Measurements from ENCODE around the gene INTS11.

Gene INTS11

GRCh38 chr1:1312450-1313314 lies 11.8 kb downstream of the INTS11 start:
- no peaks in the 10 kb centered on the region; the same call in 1 of the 2 replicates for H3K36me3 ChIP-seq (ENCODE audit: insufficient read depth)
- H3K4me3 ChIP-seq (IDR thresholded peaks at IDR 0.05; ENCODE audit: insufficient read depth, low read depth, low read length) = no peak overlapping the region
- no peaks in the 10 kb centered on the region for H3K27me3 ChIP-seq (ENCODE audit: insufficient read depth, low read depth)
- no peak overlapping the region for H3K27ac ChIP-seq
- TF ChIP-seq, protein P1, sequence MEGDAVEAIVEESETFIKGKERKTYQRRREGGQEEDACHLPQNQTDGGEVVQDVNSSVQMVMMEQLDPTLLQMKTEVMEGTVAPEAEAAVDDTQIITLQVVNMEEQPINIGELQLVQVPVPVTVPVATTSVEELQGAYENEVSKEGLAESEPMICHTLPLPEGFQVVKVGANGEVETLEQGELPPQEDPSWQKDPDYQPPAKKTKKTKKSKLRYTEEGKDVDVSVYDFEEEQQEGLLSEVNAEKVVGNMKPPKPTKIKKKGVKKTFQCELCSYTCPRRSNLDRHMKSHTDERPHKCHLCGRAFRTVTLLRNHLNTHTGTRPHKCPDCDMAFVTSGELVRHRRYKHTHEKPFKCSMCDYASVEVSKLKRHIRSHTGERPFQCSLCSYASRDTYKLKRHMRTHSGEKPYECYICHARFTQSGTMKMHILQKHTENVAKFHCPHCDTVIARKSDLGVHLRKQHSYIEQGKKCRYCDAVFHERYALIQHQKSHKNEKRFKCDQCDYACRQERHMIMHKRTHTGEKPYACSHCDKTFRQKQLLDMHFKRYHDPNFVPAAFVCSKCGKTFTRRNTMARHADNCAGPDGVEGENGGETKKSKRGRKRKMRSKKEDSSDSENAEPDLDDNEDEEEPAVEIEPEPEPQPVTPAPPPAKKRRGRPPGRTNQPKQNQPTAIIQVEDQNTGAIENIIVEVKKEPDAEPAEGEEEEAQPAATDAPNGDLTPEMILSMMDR (conservative IDR thresholded peaks at IDR 0.05; ENCODE audit: low read depth, low read length) = no peak
- no peak overlapping the region for H3K9ac ChIP-seq
- H3K79me2 ChIP-seq (ENCODE audit: insufficient read depth, low read depth) = peaks cover 12% of the 10 kb centered on the region; the same call in 1 of the 2 replicates
- no peak overlapping the region for H3K4me2 ChIP-seq
- H4K20me1 ChIP-seq (ENCODE audit: insufficient read depth) = no peaks in the 10 kb centered on the region
- no peak overlapping the region for H2AFZ ChIP-seq (ENCODE audit: low read depth)
- no peaks in the 10 kb centered on the region for H3K4me1 ChIP-seq (ENCODE audit: low read depth, poor library complexity, severe bottlenecking)

GRCh38 chr1:1311107-1312104 lies 13.1 kb downstream of the INTS11 start:
- Histone ChIP-seq H3K4me3 (IDR thresholded peaks at IDR 0.05; ENCODE audit: insufficient read depth, low read depth, low read length) (no peak overlapping the region), H3K36me3 (ENCODE audit: insufficient read depth) (no peaks in the 10 kb centered on the region), H3K79me2 (ENCODE audit: insufficient read depth, low read depth) (peaks cover 22% of the 10 kb centered on the region), H3K4me2 (no peak overlapping the region), H3K27ac (no peak overlapping the region), H2AFZ (ENCODE audit: low read depth) (no peak overlapping the region), H3K4me1 (ENCODE audit: low read depth, poor library complexity, severe bottlenecking) (no peaks in the 10 kb centered on the region), H3K9ac (no peak overlapping the region), H4K20me1 (ENCODE audit: insufficient read depth) (no peaks in the 10 kb centered on the region), H3K27me3 (ENCODE audit: insufficient read depth, low read depth) (no peaks in the 10 kb centered on the region)
- TF ChIP-seq, protein P1 (conservative IDR thresholded peaks at IDR 0.05; ENCODE audit: low read depth, low read length) = no peak

GRCh38 chr1:1310476-1311053 lies 13.9 kb downstream of the INTS11 start:
- H4K20me1 ChIP-seq (ENCODE audit: insufficient read depth) = no peaks in the 10 kb centered on the region
- no peaks in the 10 kb centered on the region for H3K27me3 ChIP-seq (ENCODE audit: insufficient read depth, low read depth)
- no peaks in the 10 kb centered on the region for H3K36me3 ChIP-seq (ENCODE audit: insufficient read depth)

GRCh38 chr1:1310109-1310385 lies 14.4 kb downstream of the INTS11 start:
- peaks cover 9% of the 10 kb centered on the region for H3K4me1 ChIP-seq (ENCODE audit: low read depth, poor library complexity, severe bottlenecking)
- H3K4me3 ChIP-seq (IDR thresholded peaks at IDR 0.05; ENCODE audit: insufficient read depth, low read depth, low read length) = no peak overlapping the region
- H3K4me2 ChIP-seq = peak overlapping the region; percentile 80; the same call in 1 of the 2 replicates
- H2AFZ ChIP-seq (ENCODE audit: low read depth) = no peak overlapping the region
- TF ChIP-seq, protein P1 (conservative IDR thresholded peaks at IDR 0.05; ENCODE audit: low read depth, low read length) = no peak
- H3K27me3 ChIP-seq (ENCODE audit: insufficient read depth, low read depth) = no peaks in the 10 kb centered on the region
- H4K20me1 ChIP-seq (ENCODE audit: insufficient read depth) = no peaks in the 10 kb centered on the region
- H3K27ac ChIP-seq = no peak overlapping the region
- H3K9ac ChIP-seq = no peak overlapping the region
- H3K36me3 ChIP-seq (ENCODE audit: insufficient read depth) = no peaks in the 10 kb centered on the region
- peaks cover 28% of the 10 kb centered on the region for H3K79me2 ChIP-seq (ENCODE audit: insufficient read depth, low read depth)

More at GRCh38 chr1:1310476-1311053, 13.9 kb downstream of the INTS11 start:
- Histone ChIP-seq H2AFZ (ENCODE audit: low read depth) (no peak overlapping the region), H3K9ac (no peak overlapping the region), H3K4me2 (no peak overlapping the region), H3K27ac (no peak overlapping the region), H3K79me2 (ENCODE audit: insufficient read depth, low read depth) (peaks cover 28% of the 10 kb centered on the region), H3K4me1 (ENCODE audit: low read depth, poor library complexity, severe bottlenecking) (peaks cover 5% of the 10 kb centered on the region), H3K4me3 (IDR thresholded peaks at IDR 0.05; ENCODE audit: insufficient read depth, low read depth, low read length) (no peak overlapping the region)
- TF ChIP-seq, protein P1 (conservative IDR thresholded peaks at IDR 0.05; ENCODE audit: low read depth, low read length) = no peak
